ENCODE measurements around the gene SLCO4C1.

SLCO4C1 gene

DNA sequence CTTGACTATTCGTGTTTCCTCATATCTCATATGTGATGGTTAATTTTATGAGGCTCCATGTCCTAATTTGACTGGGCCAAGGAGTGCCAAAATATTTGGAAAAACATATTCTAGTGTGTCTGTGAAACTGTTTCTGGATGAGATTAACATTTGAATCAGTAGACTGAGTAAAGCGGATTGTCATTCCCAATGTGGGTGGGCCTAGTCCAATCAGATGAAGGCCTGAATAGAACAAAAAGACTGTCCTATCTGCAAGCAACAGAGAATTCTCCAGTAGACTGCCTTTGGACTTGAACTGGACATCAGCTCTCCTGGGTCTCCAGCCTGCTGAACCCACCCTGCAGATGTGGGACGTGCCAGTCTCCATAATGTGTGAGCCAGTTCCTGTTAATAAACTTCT, 13.5 kb upstream of the SLCO4C1 start:
- no peak for DNase-seq (ENCODE audit: low read depth)
- H3K4me3 ChIP-seq (ENCODE audit: low read depth, low read length) = no peak overlapping the region
- TF ChIP-seq, protein P1, sequence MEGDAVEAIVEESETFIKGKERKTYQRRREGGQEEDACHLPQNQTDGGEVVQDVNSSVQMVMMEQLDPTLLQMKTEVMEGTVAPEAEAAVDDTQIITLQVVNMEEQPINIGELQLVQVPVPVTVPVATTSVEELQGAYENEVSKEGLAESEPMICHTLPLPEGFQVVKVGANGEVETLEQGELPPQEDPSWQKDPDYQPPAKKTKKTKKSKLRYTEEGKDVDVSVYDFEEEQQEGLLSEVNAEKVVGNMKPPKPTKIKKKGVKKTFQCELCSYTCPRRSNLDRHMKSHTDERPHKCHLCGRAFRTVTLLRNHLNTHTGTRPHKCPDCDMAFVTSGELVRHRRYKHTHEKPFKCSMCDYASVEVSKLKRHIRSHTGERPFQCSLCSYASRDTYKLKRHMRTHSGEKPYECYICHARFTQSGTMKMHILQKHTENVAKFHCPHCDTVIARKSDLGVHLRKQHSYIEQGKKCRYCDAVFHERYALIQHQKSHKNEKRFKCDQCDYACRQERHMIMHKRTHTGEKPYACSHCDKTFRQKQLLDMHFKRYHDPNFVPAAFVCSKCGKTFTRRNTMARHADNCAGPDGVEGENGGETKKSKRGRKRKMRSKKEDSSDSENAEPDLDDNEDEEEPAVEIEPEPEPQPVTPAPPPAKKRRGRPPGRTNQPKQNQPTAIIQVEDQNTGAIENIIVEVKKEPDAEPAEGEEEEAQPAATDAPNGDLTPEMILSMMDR (IDR thresholded peaks at IDR 0.05; ENCODE audit: control insufficient read depth, extremely low read depth, insufficient read depth) = no peak

DNA sequence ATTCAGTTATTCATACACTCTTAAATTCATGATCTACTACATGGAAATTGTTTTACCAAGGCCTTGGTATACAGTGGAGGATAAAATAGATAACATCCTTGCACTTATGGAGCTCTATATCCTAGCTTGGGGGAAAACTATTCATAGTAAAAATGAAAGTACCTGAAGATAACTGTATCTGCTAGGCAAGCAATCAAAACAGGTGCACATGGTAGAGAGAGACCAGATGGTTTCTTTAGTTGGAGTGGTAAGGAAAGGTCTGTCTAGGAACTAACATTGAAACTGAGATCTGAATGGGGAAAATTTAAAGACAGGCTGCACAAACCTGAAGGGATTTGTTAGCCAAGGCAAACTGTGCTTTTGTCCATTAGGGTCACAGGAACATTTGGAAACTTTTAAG, 11.1 kb upstream of the SLCO4C1 start:
- DNase-seq (ENCODE audit: low read depth) = no peak
- TF ChIP-seq, protein P1 (IDR thresholded peaks at IDR 0.05; ENCODE audit: control insufficient read depth, extremely low read depth, insufficient read depth) = no peak
- H3K4me3 ChIP-seq (ENCODE audit: low read depth, low read length) = no peak overlapping the region

DNA sequence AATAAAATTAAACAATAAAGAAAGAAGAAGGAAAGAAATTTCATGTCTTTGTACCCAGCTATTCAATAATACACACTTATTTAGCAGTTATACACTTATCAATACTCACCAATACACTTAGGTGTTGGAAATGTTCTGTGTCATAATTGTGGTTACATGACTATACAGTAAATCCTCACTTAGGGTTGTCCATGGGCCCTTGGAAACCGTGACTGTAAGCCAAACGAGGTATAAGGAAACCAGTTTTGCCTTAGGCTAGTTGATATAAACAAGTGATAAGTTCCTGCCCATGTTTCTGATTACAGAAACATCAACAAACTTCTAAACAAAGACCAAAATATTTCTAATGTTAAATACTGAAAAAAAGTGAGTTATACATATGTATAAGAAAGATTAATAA, 10.0 kb upstream of the SLCO4C1 start:
- TF ChIP-seq, protein P1 (IDR thresholded peaks at IDR 0.05; ENCODE audit: control insufficient read depth, extremely low read depth, insufficient read depth) = no peak
- no peak for DNase-seq (ENCODE audit: low read depth)
- no peak overlapping the region for H3K4me3 ChIP-seq (ENCODE audit: low read depth, low read length)

DNA sequence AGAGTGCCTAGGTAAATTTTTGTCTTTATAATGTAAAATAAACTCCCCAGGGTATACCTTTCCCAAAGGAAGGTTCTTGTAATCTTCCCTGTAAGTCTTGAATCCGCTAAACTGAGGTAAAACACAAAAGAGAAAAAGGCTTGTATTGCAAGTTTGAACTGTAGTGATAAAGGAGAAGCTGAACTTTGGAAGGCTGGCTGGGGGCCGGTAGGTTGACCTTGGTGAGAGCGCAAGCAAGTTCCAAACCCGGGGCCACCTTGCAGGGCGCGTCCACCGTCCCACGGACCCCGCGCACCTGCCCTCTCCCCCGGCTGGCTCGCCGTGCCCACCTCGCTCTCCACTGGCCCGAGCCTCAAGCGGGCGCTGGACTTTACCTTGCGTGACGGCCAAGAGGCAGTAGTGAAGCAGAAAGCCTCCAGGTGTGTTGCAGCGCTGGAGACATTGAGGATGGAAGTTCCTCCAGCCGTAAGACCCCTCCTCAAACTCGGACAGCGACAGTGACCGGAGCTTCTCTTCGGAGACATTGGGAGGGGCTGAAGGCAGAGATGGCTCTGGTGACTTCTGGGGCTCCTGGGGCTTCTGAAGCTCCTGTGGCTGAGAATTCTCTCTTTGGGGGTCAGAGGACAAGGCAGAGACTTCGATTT, 428 bp downstream of the SLCO4C1 start:
- TF ChIP-seq, protein P1 (IDR thresholded peaks at IDR 0.05; ENCODE audit: control insufficient read depth, extremely low read depth, insufficient read depth) = no peak
- no peak for DNase-seq (ENCODE audit: low read depth)
- H3K4me3 ChIP-seq (ENCODE audit: low read depth, low read length) = no peak overlapping the region

DNA sequence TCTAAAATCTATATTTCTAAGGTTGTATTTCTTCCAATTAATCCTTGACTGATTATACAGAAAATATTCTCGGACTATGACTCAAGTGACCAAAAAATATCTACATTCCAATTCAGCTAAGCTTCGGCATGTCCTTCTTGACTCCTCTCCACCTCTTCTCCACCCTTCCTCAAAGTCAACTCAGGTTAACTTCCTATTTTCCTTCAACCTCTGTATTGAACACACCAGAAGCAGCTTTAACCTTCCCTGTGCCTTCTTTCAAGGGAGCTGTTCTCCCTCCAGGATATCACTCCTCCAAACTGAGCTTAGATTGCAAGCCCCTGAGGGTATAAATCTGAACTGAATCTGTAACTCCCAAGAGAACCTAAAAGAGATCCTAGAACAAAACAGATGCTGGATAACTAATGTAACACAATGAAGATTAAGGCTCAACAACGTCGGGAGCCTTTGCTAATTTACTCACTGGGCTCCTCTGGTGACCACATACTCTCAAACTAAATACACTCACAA, 1.1 kb downstream of the SLCO4C1 start:
- H3K4me3 ChIP-seq (ENCODE audit: low read depth, low read length) = no peak overlapping the region
- DNase-seq (ENCODE audit: low read depth) = no peak
- TF ChIP-seq, protein P1 (IDR thresholded peaks at IDR 0.05; ENCODE audit: control insufficient read depth, extremely low read depth, insufficient read depth) = no peak

DNA sequence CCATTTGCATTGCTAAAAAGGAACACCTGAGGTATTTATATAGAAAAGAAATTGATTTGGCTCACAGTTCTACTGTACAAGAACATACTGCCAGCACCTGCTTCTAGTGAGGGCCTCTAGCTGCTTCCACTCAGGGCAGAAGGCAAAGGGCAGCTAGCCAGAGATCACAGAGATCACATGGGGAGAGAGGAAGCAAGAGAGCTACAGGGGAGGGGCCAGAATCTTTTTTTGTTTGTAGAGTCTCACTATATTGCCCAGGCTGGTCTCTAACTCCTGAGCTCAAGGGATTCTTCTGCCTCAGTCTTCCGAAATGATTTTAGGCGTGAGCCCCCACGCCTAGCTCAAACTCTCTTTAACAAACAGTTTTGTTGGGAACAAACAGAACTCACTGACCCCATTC, 6.1 kb downstream of the SLCO4C1 start:
- no peak overlapping the region for H3K4me3 ChIP-seq (ENCODE audit: low read depth, low read length)
- DNase-seq (ENCODE audit: low read depth) = no peak
- TF ChIP-seq, protein P1 (IDR thresholded peaks at IDR 0.05; ENCODE audit: control insufficient read depth, extremely low read depth, insufficient read depth) = no peak

Data from LNCaP clone FGC (cell line).